ENCODE results near the gene UBE2H. TPM values are rescaled to one million over a fixed set of nuclear protein-coding genes. Genes with fewer than 3 reads are reported as not detected.
"Not testable (repeated sequence)": the region's sequence is repeated elsewhere in the genome, so short reads cannot be mapped to it uniquely, and the experiment has no call there.

The UBE2H gene
- polyA plus RNA-seq, 4 donors = 15.0 to 38.8 (median 18.6) TPM

- Histone ChIP-seq H3K27me3 (ENCODE audit: control insufficient read depth in 3 of 3, insufficient read depth in 3 of 3, low read length in 3 of 3) (no peaks in the 10 kb centered on the region), H3K9me3 (ENCODE audit: control insufficient read depth in 2 of 2, insufficient read depth in 1 of 2, low read depth in 1 of 2, low read length in 1 of 2) (no peaks in the 10 kb centered on the region), H3K36me3 (ENCODE audit: control insufficient read depth in 3 of 3, insufficient read depth in 2 of 3, low read depth in 1 of 3, low read length in 3 of 3) (peaks cover 7 to 23% (median 9%) of the 10 kb centered on the region in 3 donors), H3K4me1 (ENCODE audit: control insufficient read depth in 3 of 3, insufficient read depth in 2 of 3, low read depth in 1 of 3, low read length in 2 of 3) (no peaks in the 10 kb centered on the region), H3K4me3 (ENCODE audit: low read depth in 1 of 3, low read length in 3 of 3) (no peak overlapping the region), H3K27ac (ENCODE audit: low read depth in 1 of 3, low read length in 2 of 3) (no peak overlapping the region)
- DNase-seq = no peak
- 84 to 97% (median 97%) methylated on average over 3 of the region's 3 CpGs for WGBS, 3 donors
- FAIRE-seq = no peak
These were observed 115.8 kb downstream of the UBE2H start for GRCh38 chr7:129836983-129837382.

GRCh38 chr7:129835569-129835968 is 117.2 kb downstream of the UBE2H start:
- Histone ChIP-seq H3K4me3 (ENCODE audit: low read depth in 1 of 3, low read length in 3 of 3) (no peak overlapping the region), H3K4me1 (ENCODE audit: control insufficient read depth in 3 of 3, insufficient read depth in 2 of 3, low read depth in 1 of 3, low read length in 2 of 3) (peaks cover 0 to under 1% (median 0%) of the 10 kb centered on the region in 3 donors), H3K27me3 (ENCODE audit: control insufficient read depth in 3 of 3, insufficient read depth in 3 of 3, low read length in 3 of 3) (no peaks in the 10 kb centered on the region), H3K36me3 (ENCODE audit: control insufficient read depth in 3 of 3, insufficient read depth in 2 of 3, low read depth in 1 of 3, low read length in 3 of 3) (peaks cover 7 to 30% (median 9%) of the 10 kb centered on the region in 3 donors), H3K27ac (ENCODE audit: low read depth in 1 of 3, low read length in 2 of 3) (no peak overlapping the region), H3K9me3 (ENCODE audit: control insufficient read depth in 2 of 2, insufficient read depth in 1 of 2, low read depth in 1 of 2, low read length in 1 of 2) (no peaks in the 10 kb centered on the region)
- DNase-seq (no peak), FAIRE-seq (no peak)
- WGBS, 3 donors = 90 to 92% (median 91%) methylated on average over 6 of the region's 6 CpGs

GRCh38 chr7:129833353-129833752 is 119.4 kb downstream of the UBE2H start:
- not testable (repeated sequence) for H3K4me3 ChIP-seq (ENCODE audit: low read depth in 1 of 3, low read length in 3 of 3); DNase-seq; H3K9me3 ChIP-seq (ENCODE audit: control insufficient read depth in 2 of 2, insufficient read depth in 1 of 2, low read depth in 1 of 2, low read length in 1 of 2); FAIRE-seq; H3K4me1 ChIP-seq (ENCODE audit: control insufficient read depth in 3 of 3, insufficient read depth in 2 of 3, low read depth in 1 of 3, low read length in 2 of 3); H3K27me3 ChIP-seq (ENCODE audit: control insufficient read depth in 3 of 3, insufficient read depth in 3 of 3, low read length in 3 of 3); H3K27ac ChIP-seq (ENCODE audit: low read depth in 1 of 3, low read length in 2 of 3)
- 87 to 94% (median 91%) methylated on average over 6 of the region's 6 CpGs for WGBS, 3 donors
- H3K36me3 ChIP-seq (ENCODE audit: control insufficient read depth in 3 of 3, insufficient read depth in 2 of 3, low read depth in 1 of 3, low read length in 3 of 3) = peaks cover 7 to 25% (median 9%) of the 10 kb centered on the region in 3 donors

- WGBS, 3 donors = 88 to 96% (median 91%) methylated on average over 3 of the region's 3 CpGs
- no peak for DNase-seq
- H3K27ac ChIP-seq (ENCODE audit: low read depth in 1 of 3, low read length in 2 of 3) = no peak overlapping the region
- H3K4me3 ChIP-seq (ENCODE audit: low read depth in 1 of 3, low read length in 3 of 3) = no peak overlapping the region
- H3K27me3 ChIP-seq (ENCODE audit: control insufficient read depth in 3 of 3, insufficient read depth in 3 of 3, low read length in 3 of 3) = no peaks in the 10 kb centered on the region
- peaks cover 0 to 6% (median 0%) of the 10 kb centered on the region in 3 donors for H3K4me1 ChIP-seq (ENCODE audit: control insufficient read depth in 3 of 3, insufficient read depth in 2 of 3, low read depth in 1 of 3, low read length in 2 of 3)
- H3K9me3 ChIP-seq (ENCODE audit: control insufficient read depth in 2 of 2, insufficient read depth in 1 of 2, low read depth in 1 of 2, low read length in 1 of 2) = no peaks in the 10 kb centered on the region
- peaks cover 7 to 25% (median 9%) of the 10 kb centered on the region in 3 donors for H3K36me3 ChIP-seq (ENCODE audit: control insufficient read depth in 3 of 3, insufficient read depth in 2 of 3, low read depth in 1 of 3, low read length in 3 of 3)
- FAIRE-seq = no peak
These were observed 120.0 kb downstream of the UBE2H start for GRCh38 chr7:129832701-129833227.

- H3K27ac ChIP-seq (ENCODE audit: low read depth in 1 of 3, low read length in 2 of 3) = no peak overlapping the region
- 95 to 99% (median 96%) methylated on average over 4 of the region's 4 CpGs for WGBS, 3 donors
These were observed 120.5 kb downstream of the UBE2H start for GRCh38 chr7:129832282-129832681.

GRCh38 chr7:129831424-129832058 is 121.2 kb downstream of the UBE2H start:
- Histone ChIP-seq H3K4me1 (ENCODE audit: control insufficient read depth in 3 of 3, insufficient read depth in 2 of 3, low read depth in 1 of 3, low read length in 2 of 3) (peaks cover 0 to 6% (median 0%) of the 10 kb centered on the region in 3 donors), H3K27ac (ENCODE audit: low read depth in 1 of 3, low read length in 2 of 3) (no peak overlapping the region), H3K27me3 (ENCODE audit: control insufficient read depth in 3 of 3, insufficient read depth in 3 of 3, low read length in 3 of 3) (no peaks in the 10 kb centered on the region), H3K4me3 (ENCODE audit: low read depth in 1 of 3, low read length in 3 of 3) (no peak overlapping the region), H3K9me3 (ENCODE audit: control insufficient read depth in 2 of 2, insufficient read depth in 1 of 2, low read depth in 1 of 2, low read length in 1 of 2) (no peaks in the 10 kb centered on the region), H3K36me3 (ENCODE audit: control insufficient read depth in 3 of 3, insufficient read depth in 2 of 3, low read depth in 1 of 3, low read length in 3 of 3) (peaks cover 7 to 29% (median 9%) of the 10 kb centered on the region in 3 donors)
- 85 to 89% (median 85%) methylated on average over 5 of the region's 5 CpGs for WGBS, 3 donors
- DNase-seq = no peak
- FAIRE-seq = no peak

More at GRCh38 chr7:129832282-129832681, 120.5 kb downstream of the UBE2H start:
- peaks cover 0 to 6% (median 0%) of the 10 kb centered on the region in 3 donors for H3K4me1 ChIP-seq (ENCODE audit: control insufficient read depth in 3 of 3, insufficient read depth in 2 of 3, low read depth in 1 of 3, low read length in 2 of 3)
- no peak overlapping the region for H3K4me3 ChIP-seq (ENCODE audit: low read depth in 1 of 3, low read length in 3 of 3)
- H3K9me3 ChIP-seq (ENCODE audit: control insufficient read depth in 2 of 2, insufficient read depth in 1 of 2, low read depth in 1 of 2, low read length in 1 of 2) = no peaks in the 10 kb centered on the region
- FAIRE-seq (no peak), DNase-seq (no peak)
- H3K27me3 ChIP-seq (ENCODE audit: control insufficient read depth in 3 of 3, insufficient read depth in 3 of 3, low read length in 3 of 3) = no peaks in the 10 kb centered on the region
- peaks cover 7 to 29% (median 9%) of the 10 kb centered on the region in 3 donors for H3K36me3 ChIP-seq (ENCODE audit: control insufficient read depth in 3 of 3, insufficient read depth in 2 of 3, low read depth in 1 of 3, low read length in 3 of 3)

- H3K27me3 ChIP-seq (ENCODE audit: control insufficient read depth in 3 of 3, insufficient read depth in 3 of 3, low read length in 3 of 3) = no peaks in the 10 kb centered on the region
- H3K9me3 ChIP-seq (ENCODE audit: control insufficient read depth in 2 of 2, insufficient read depth in 1 of 2, low read depth in 1 of 2, low read length in 1 of 2) = no peaks in the 10 kb centered on the region
- H3K36me3 ChIP-seq (ENCODE audit: control insufficient read depth in 3 of 3, insufficient read depth in 2 of 3, low read depth in 1 of 3, low read length in 3 of 3) = peaks cover 7 to 26% (median 9%) of the 10 kb centered on the region in 3 donors
- WGBS, 3 donors = 88 to 99% (median 94%) methylated on average over 8 of the region's 8 CpGs
- no peak for FAIRE-seq
- peaks cover 0 to 9% (median 0%) of the 10 kb centered on the region in 3 donors for H3K4me1 ChIP-seq (ENCODE audit: control insufficient read depth in 3 of 3, insufficient read depth in 2 of 3, low read depth in 1 of 3, low read length in 2 of 3)
- H3K27ac ChIP-seq (ENCODE audit: low read depth in 1 of 3, low read length in 2 of 3) = no peak overlapping the region
- DNase-seq = no peak
- H3K4me3 ChIP-seq (ENCODE audit: low read depth in 1 of 3, low read length in 3 of 3) = no peak overlapping the region
These were observed 121.8 kb downstream of the UBE2H start for GRCh38 chr7:129830949-129831348.

- 15 to 22% (median 19%) methylated on average over 22 of the region's 22 CpGs for WGBS, 3 donors
- DNase-seq (peak; percentile 77 to 83), FAIRE-seq (no peak)
- peaks cover 5 to 24% (median 6%) of the 10 kb centered on the region in 3 donors for H3K36me3 ChIP-seq (ENCODE audit: control insufficient read depth in 3 of 3, insufficient read depth in 2 of 3, low read depth in 1 of 3, low read length in 3 of 3)
- H3K27ac ChIP-seq (ENCODE audit: low read depth in 1 of 3, low read length in 2 of 3) = no peak overlapping the region
- H3K9me3 ChIP-seq (ENCODE audit: control insufficient read depth in 2 of 2, insufficient read depth in 1 of 2, low read depth in 1 of 2, low read length in 1 of 2) = no peaks in the 10 kb centered on the region
- no peaks in the 10 kb centered on the region for H3K27me3 ChIP-seq (ENCODE audit: control insufficient read depth in 3 of 3, insufficient read depth in 3 of 3, low read length in 3 of 3)
- H3K4me1 ChIP-seq (ENCODE audit: control insufficient read depth in 3 of 3, insufficient read depth in 2 of 3, low read depth in 1 of 3, low read length in 2 of 3) = peaks cover 2 to 11% (median 4%) of the 10 kb centered on the region in 3 donors
- H3K4me3 ChIP-seq (ENCODE audit: low read depth in 1 of 3, low read length in 3 of 3) = peak overlapping the region in 1 of 3 donors; percentile 9
These were observed 122.8 kb downstream of the UBE2H start for GRCh38 chr7:129829737-129830631.

Data from small intestine (tissue), 7 donors.